ENCODE measurements around the gene TBL1XR1. TPM values are rescaled to one million over a fixed set of nuclear protein-coding genes. Genes with fewer than 3 reads are reported as not detected.
A peak's percentile ranks its signal among the peaks of the same experiment; 100 is the strongest.
"Not testable (repeated sequence)": the region's sequence is repeated elsewhere in the genome, so short reads cannot be mapped to it uniquely, and the experiment has no call there.

The TBL1XR1 gene
- total and polyA plus RNA-seq, 2 donors (not counting 3 experiments of a cell fraction or from before 2014, with no cell fraction given), result 26.9 to 146 TPM

DNA sequence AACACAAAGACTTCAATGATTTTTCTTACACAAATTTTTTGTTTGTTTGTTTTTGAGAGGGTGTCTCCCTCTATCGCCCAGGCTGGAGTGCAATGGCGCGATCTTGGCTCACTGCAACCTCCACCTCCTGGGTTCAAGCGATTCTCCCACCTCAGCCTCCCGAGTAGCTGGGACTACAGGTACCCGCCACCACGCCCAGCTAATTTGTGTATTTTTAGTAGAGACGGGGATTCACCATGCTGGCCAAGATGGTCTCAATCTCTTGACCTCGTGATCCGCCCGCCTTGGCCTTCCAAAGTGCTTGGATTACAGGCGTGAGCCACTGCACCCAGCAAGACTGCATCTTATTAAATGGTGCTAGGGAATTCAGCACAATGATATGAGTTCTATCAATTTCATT lies 4.0 kb downstream of the TBL1XR1 start:
- intact Hi-C loops (cut with micrococcal nuclease), result loop anchor here (10.0 kb wide), 1 partner anchor 882 kb away; no protein-coding TSS in a partner anchor

DNA sequence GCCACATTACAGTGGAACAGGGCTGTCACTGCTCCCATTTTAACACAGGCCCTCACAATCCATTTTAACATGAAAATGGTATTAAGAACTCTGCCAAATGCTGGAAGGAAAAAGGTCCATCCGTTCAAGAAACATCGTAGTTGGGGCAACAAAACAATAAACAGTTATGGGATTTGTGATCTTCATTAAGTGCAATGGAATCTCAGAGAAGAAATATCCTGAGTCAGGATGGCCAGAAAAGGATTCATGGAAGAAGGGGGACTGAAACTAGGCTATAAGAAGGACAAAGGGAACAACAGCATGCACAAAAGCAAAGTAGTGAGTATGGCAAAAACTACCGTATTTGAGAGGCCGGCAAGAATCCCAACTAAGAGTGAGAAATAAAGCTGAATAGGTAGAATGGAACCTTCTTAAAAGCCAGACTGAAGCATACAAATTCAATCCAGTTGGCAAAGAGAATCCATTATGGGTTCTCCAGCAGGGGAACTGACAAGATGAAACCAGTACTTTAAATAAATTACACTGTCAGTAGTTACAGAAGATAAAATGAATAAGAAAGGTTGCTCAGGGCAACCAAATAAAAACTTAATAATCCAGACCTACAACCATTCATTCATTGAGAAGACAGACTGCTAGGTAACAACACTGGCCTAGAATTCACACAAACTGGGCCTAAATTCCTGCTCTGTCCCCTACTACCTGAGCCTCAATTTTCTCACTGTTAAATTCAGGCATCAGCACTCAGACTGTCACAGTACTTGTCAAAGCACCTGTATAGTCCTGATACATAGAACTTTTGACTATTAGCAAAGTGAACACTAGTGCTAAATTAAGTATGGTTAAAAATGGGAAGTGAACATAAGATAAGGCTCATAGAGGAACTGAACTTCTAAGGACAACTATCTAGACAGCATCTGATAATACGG lies 6.3 kb downstream of the TBL1XR1 start:
- no peak for TF ChIP-seq POLR2AphosphoS5 (IDR thresholded peaks at IDR 0.05; ENCODE audit: insufficient read depth, low read depth, low read length)
- TF ChIP-seq POLR2A (IDR thresholded peaks at IDR 0.05; ENCODE audit: low read depth, low read length), result no peak
- TF ChIP-seq, protein P1, sequence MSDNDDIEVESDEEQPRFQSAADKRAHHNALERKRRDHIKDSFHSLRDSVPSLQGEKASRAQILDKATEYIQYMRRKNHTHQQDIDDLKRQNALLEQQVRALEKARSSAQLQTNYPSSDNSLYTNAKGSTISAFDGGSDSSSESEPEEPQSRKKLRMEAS (IDR thresholded peaks at IDR 0.05; ENCODE audit: insufficient read depth, insufficient read length), result no peak
- TF ChIP-seq MYC (IDR thresholded peaks at IDR 0.05; ENCODE audit: low read depth, low read length), result no peak
- TF ChIP-seq JUN (IDR thresholded peaks at IDR 0.05; ENCODE audit: borderline replicate concordance, insufficient read depth, insufficient read length, low read depth), result no peak
- no peak for TF ChIP-seq GATA2 (IDR thresholded peaks at IDR 0.05; ENCODE audit: insufficient read depth, insufficient read length, low read depth, low read length)
- BruUV-seq (replicated peaks), result no TSS peak
- intact Hi-C loops (cut with micrococcal nuclease), result loop anchor here (10.0 kb wide), 1 partner anchor 884 kb away; no protein-coding TSS in a partner anchor
- H3K4me3 ChIP-seq (replicated peaks in 1 of 3; ENCODE audit: insufficient read depth in 1 of 3, low read depth in 1 of 3, low read length in 3 of 3), result no peak overlapping the region
- no peaks in the 10 kb centered on the region for H3K9me3 ChIP-seq (replicated peaks; ENCODE audit: control insufficient read depth, insufficient read depth, low read length)
- no peak overlapping the region for H3K4me2 ChIP-seq (ENCODE audit: insufficient read depth, low read length)
- DNase-seq (ENCODE audit: low read depth, low spot score) (peak; percentile 36), FAIRE-seq (no peak)
- H3K27me3 ChIP-seq (ENCODE audit: control insufficient read depth in 2 of 2, insufficient read depth in 2 of 2, low read length in 2 of 2), result no peaks in the 10 kb centered on the region
- POLR2A ChIA-PET, result no interaction called here
- peaks cover 11% of the 10 kb centered on the region for H4K20me1 ChIP-seq (replicated peaks; ENCODE audit: control insufficient read depth, extremely low read depth, insufficient read depth, low read length)
- H2AFZ ChIP-seq (ENCODE audit: low read depth, low read length), result no peak overlapping the region
- H3K9me1 ChIP-seq (replicated peaks; ENCODE audit: control insufficient read depth, extremely low read depth, insufficient read depth, low read length), result no peaks in the 10 kb centered on the region
- peaks cover 98% of the 10 kb centered on the region for H3K79me2 ChIP-seq (ENCODE audit: control insufficient read depth, insufficient read depth, low read length)
- no peaks in the 10 kb centered on the region for H3K36me3 ChIP-seq (ENCODE audit: control insufficient read depth in 2 of 2, extremely low read depth in 1 of 2, insufficient read depth in 2 of 2, low read length in 2 of 2)
- no peak overlapping the region for H3K27ac ChIP-seq (ENCODE audit: insufficient read depth, low read depth, low read length)
- CTCF ChIA-PET, result no interaction called here
- dilution Hi-C loops (cut with MboI; ENCODE audit: extremely low pct_ligation_motif_present, low sequenced_read_pairs), result no loop called here
- peaks cover 16% of the 10 kb centered on the region for H3K4me1 ChIP-seq (ENCODE audit: control insufficient read depth, extremely low read depth, insufficient read depth, low read length)
- H3K9ac ChIP-seq (replicated peaks; ENCODE audit: extremely low read depth, insufficient read depth, low read length), result no peak overlapping the region

More for the DNA sequence above, 4.0 kb downstream of the TBL1XR1 start:
- H3K4me3 ChIP-seq (replicated peaks in 1 of 3; ENCODE audit: insufficient read depth in 1 of 3, low read depth in 1 of 3, low read length in 3 of 3); H3K27ac ChIP-seq (ENCODE audit: insufficient read depth, low read depth, low read length); H4K20me1 ChIP-seq (replicated peaks; ENCODE audit: control insufficient read depth, extremely low read depth, insufficient read depth, low read length); H3K36me3 ChIP-seq (ENCODE audit: control insufficient read depth in 2 of 2, extremely low read depth in 1 of 2, insufficient read depth in 2 of 2, low read length in 2 of 2); H3K9me3 ChIP-seq (replicated peaks; ENCODE audit: control insufficient read depth, insufficient read depth, low read length); dilution Hi-C loops (cut with MboI; ENCODE audit: extremely low pct_ligation_motif_present, low sequenced_read_pairs); POLR2A ChIA-PET; H3K27me3 ChIP-seq (ENCODE audit: control insufficient read depth in 2 of 2, insufficient read depth in 2 of 2, low read length in 2 of 2); BruUV-seq (replicated peaks); H3K9me1 ChIP-seq (replicated peaks; ENCODE audit: control insufficient read depth, extremely low read depth, insufficient read depth, low read length); H3K4me2 ChIP-seq (ENCODE audit: insufficient read depth, low read length); FAIRE-seq; DNase-seq (ENCODE audit: low read depth, low spot score); H2AFZ ChIP-seq (ENCODE audit: low read depth, low read length); H3K9ac ChIP-seq (replicated peaks; ENCODE audit: extremely low read depth, insufficient read depth, low read length): not testable (repeated sequence)
- Histone ChIP-seq H3K79me2 (ENCODE audit: control insufficient read depth, insufficient read depth, low read length) (peaks cover 85% of the 10 kb centered on the region), H3K4me1 (ENCODE audit: control insufficient read depth, extremely low read depth, insufficient read depth, low read length) (peaks cover 21% of the 10 kb centered on the region)
- CTCF ChIA-PET, result interaction anchor here (1.0 kb wide), 1 partner anchor 34 kb away, joined by 3 read pairs; no protein-coding TSS in a partner anchor

DNA sequence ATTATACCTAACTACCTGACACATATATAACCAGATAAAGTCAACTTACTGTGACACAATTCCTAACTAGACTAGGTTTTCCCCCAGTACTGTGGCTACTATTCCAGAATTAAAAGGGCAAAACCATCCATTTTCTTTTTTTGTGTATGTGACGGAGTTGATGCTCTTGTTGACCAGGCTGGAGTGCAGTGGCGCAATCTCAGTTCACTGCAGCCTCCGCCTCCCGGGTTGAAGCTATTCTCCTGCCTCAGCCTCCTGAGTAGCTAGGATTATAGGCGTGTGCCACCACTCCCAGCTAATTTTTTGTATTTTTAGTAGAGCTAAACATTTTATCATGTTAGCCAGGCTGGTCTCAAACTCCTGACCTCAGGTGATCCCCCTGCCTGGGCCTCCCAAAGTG lies 7.1 kb downstream of the TBL1XR1 start:
- peaks cover 98% of the 10 kb centered on the region for H3K79me2 ChIP-seq (ENCODE audit: control insufficient read depth, insufficient read depth, low read length)
- H3K4me1 ChIP-seq (ENCODE audit: control insufficient read depth, extremely low read depth, insufficient read depth, low read length), result peaks cover 14% of the 10 kb centered on the region
- H4K20me1 ChIP-seq (replicated peaks; ENCODE audit: control insufficient read depth, extremely low read depth, insufficient read depth, low read length), result peaks cover 12% of the 10 kb centered on the region
- H3K27me3 ChIP-seq (ENCODE audit: control insufficient read depth in 2 of 2, insufficient read depth in 2 of 2, low read length in 2 of 2); DNase-seq (ENCODE audit: low read depth, low spot score); H3K4me3 ChIP-seq (replicated peaks in 1 of 3; ENCODE audit: insufficient read depth in 1 of 3, low read depth in 1 of 3, low read length in 3 of 3); FAIRE-seq; H2AFZ ChIP-seq (ENCODE audit: low read depth, low read length); H3K4me2 ChIP-seq (ENCODE audit: insufficient read depth, low read length); CTCF ChIA-PET; dilution Hi-C loops (cut with MboI; ENCODE audit: extremely low pct_ligation_motif_present, low sequenced_read_pairs); BruUV-seq (replicated peaks); H3K9ac ChIP-seq (replicated peaks; ENCODE audit: extremely low read depth, insufficient read depth, low read length); H3K9me1 ChIP-seq (replicated peaks; ENCODE audit: control insufficient read depth, extremely low read depth, insufficient read depth, low read length); H3K36me3 ChIP-seq (ENCODE audit: control insufficient read depth in 2 of 2, extremely low read depth in 1 of 2, insufficient read depth in 2 of 2, low read length in 2 of 2); H3K9me3 ChIP-seq (replicated peaks; ENCODE audit: control insufficient read depth, insufficient read depth, low read length); POLR2A ChIA-PET; H3K27ac ChIP-seq (ENCODE audit: insufficient read depth, low read depth, low read length): not testable (repeated sequence)
- intact Hi-C loops (cut with micrococcal nuclease), result loop anchor here (10.0 kb wide), 1 partner anchor 885 kb away; no protein-coding TSS in a partner anchor

Data from endothelial cell of umbilical vein (primary cell).